ENCODE measurements around the gene PDLIM5. TPM values are rescaled to one million over a fixed set of nuclear protein-coding genes. Genes with fewer than 3 reads are reported as not detected.
"Not testable (repeated sequence)": the region's sequence is repeated elsewhere in the genome, so short reads cannot be mapped to it uniquely, and the experiment has no call there.

Gene PDLIM5
- total and polyA plus RNA-seq, 11 donors, result 262 to 1,378 (median 1,035) TPM

DNA sequence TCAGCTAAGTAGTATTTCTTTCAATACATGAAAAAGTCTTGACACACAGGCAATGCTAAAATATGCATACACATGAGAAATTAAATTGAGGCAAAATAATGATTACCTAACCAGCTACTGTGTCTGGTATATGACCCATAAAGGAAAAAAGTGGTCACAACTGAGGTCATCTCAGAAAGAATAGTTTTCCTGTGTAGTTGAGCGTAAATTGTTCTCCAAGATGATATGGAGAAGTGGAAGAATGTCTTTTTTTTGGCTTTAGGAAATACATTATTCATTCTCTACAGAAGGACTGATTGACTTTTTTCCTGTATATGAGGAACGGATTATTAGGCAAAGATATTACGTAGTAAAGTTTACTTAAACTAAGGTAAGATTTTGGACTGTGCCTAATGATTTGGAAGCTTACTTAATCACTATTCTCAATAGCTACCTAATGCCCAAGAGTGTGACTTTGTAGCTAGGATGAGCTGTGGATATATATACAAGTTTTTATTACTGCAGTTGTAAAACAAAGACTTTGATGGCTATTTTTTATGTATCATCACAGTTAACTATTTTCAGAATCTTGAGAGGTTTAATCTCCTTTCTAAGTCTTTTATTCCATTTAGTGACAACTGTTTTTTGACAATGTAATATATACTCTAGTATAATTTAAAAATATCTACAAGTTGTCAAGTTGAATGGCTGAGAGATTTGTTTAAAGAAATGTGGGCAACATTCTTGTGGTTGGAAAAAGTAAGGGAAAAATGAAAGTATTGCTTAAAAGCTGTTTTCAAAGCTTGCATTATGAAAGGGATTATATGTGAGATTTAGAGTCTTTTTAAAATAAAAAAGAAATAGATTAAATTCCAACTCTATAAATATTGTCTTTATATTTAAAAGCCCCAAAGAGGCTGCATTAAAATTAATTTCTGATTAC lies 100.2 kb downstream of the PDLIM5 start:
- TF ChIP-seq, protein P1, sequence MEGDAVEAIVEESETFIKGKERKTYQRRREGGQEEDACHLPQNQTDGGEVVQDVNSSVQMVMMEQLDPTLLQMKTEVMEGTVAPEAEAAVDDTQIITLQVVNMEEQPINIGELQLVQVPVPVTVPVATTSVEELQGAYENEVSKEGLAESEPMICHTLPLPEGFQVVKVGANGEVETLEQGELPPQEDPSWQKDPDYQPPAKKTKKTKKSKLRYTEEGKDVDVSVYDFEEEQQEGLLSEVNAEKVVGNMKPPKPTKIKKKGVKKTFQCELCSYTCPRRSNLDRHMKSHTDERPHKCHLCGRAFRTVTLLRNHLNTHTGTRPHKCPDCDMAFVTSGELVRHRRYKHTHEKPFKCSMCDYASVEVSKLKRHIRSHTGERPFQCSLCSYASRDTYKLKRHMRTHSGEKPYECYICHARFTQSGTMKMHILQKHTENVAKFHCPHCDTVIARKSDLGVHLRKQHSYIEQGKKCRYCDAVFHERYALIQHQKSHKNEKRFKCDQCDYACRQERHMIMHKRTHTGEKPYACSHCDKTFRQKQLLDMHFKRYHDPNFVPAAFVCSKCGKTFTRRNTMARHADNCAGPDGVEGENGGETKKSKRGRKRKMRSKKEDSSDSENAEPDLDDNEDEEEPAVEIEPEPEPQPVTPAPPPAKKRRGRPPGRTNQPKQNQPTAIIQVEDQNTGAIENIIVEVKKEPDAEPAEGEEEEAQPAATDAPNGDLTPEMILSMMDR (IDR thresholded peaks at IDR 0.05), result no peak
- no peak for TF ChIP-seq POLR2A (IDR thresholded peaks at IDR 0.05)
- peaks cover 0 to 14% (median 0%) of the 10 kb centered on the region in 9 donors for H3K36me3 ChIP-seq
- H3K27me3 ChIP-seq, result no peaks in the 10 kb centered on the region
- WGBS, 4 donors, result 60 to 69% (median 63%) methylated on average over 3 of the region's 3 CpGs
- H3K27ac ChIP-seq, result peak overlapping the region in 11 of 12 donors; percentile 65 to 93 (median 82)
- H3K4me1 ChIP-seq, result peaks cover 6 to 61% (median 37%) of the 10 kb centered on the region in 12 donors
- DNase-seq (no peak), ATAC-seq (no peak)
- H3K4me3 ChIP-seq, result no peak overlapping the region
- intact Hi-C loops (cut with DNase I), result loop anchor here in 1 of 10 donors (5.0 kb wide), 1 partner anchor 145 kb away; no protein-coding TSS in a partner anchor
- H3K9me3 ChIP-seq, result no peaks in the 10 kb centered on the region

DNA sequence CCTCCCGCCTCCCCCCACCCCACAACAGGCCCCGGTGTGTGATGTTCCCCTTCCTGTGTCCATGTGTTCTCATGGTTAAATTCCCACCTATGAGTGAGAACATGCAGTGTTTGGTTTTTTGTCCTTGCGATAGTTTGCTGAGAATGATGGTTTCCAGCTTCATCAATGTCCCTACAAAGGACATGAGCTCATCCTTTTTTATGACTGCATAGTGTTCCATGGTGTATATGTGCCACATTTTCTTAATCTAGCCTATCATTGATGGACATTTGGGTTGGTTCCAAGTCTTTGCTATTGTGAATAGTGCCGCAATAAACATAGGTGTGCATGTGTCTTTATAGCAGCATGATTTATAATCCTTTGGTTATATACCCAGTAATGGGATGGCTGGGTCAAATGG lies 104.3 kb downstream of the PDLIM5 start:
- H3K27ac ChIP-seq; H3K4me3 ChIP-seq; intact Hi-C loops (cut with DNase I); ATAC-seq; H3K9me3 ChIP-seq; H3K27me3 ChIP-seq; DNase-seq; H3K36me3 ChIP-seq: not testable (repeated sequence)
- WGBS, 4 donors, result 97 to 99% (median 98%) methylated on average over 4 of the region's 4 CpGs
- peaks cover 4 to 60% (median 31%) of the 10 kb centered on the region in 12 donors for H3K4me1 ChIP-seq

DNA sequence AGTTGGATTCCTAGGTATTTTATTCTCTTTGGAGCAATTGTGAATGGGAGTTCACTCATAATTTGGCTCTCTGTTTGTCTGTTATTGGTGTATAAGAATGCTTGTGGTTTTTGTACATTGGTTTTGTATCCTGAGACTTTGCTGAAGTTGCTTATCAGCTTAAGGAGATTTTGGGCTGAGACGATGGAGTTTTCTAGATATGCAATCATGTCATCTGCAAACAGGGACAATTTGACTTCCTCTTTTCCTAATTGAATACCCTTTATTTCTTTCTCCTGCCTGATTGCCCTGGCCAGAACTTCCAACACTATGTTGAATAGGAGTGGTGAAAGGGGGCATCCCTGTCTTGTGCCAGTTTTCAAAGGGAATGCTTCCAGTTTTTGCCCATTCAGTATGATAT lies 105.9 kb downstream of the PDLIM5 start:
- H3K27me3 ChIP-seq; ATAC-seq; H3K36me3 ChIP-seq; H3K4me3 ChIP-seq; DNase-seq; H3K9me3 ChIP-seq; intact Hi-C loops (cut with DNase I): not testable (repeated sequence)
- peaks cover 6 to 60% (median 39%) of the 10 kb centered on the region in 12 donors for H3K4me1 ChIP-seq
- WGBS, 4 donors, result 17 to 45% (median 27%) methylated on average over 1 of the region's 1 CpG; no CpG with 5 or more reads in 1 of the 4 donors
- peak overlapping the region in 3 of 12 donors; percentile 52 to 76 (median 59) for H3K27ac ChIP-seq

DNA sequence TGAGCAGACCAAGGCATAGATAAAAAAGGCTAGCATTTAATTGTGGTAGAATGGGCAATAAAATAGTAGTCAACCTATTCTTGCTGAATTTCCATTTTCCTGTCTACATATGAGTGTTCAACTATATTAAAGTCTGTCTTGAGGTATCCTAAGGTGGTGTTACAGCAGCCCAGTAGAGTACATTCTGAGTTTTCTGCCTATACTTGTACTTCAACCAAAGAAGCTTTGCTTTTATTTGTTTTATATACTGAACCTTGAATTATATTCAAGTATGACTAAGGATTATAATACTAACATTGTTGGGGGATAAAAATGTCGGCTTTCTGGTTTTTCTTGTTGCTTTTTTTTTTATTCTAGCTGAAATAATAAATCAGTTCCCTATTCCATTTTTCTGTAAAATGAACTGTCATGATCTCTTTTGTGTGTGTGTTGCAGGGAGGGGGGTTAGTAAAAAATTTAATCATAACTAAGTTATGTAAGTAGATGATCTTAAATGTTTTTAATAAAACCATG lies 106.7 kb downstream of the PDLIM5 start:
- intact Hi-C loops (cut with DNase I), result no loop called here
- Histone ChIP-seq H3K9me3 (no peaks in the 10 kb centered on the region), H3K4me1 (peaks cover 6 to 63% (median 47%) of the 10 kb centered on the region in 12 donors), H3K4me3 (no peak overlapping the region), H3K27me3 (no peaks in the 10 kb centered on the region), H3K36me3 (no peaks in the 10 kb centered on the region), H3K27ac (peak overlapping the region in 5 of 12 donors; percentile 5 to 76 (median 59))
- DNase-seq, result no peak
- TF ChIP-seq, protein P1 (IDR thresholded peaks at IDR 0.05), result no peak
- no peak for TF ChIP-seq POLR2A (IDR thresholded peaks at IDR 0.05)
- ATAC-seq, result no peak
- WGBS, 4 donors, result 93 to 98% (median 93%) methylated on average over 1 of the region's 1 CpG

DNA sequence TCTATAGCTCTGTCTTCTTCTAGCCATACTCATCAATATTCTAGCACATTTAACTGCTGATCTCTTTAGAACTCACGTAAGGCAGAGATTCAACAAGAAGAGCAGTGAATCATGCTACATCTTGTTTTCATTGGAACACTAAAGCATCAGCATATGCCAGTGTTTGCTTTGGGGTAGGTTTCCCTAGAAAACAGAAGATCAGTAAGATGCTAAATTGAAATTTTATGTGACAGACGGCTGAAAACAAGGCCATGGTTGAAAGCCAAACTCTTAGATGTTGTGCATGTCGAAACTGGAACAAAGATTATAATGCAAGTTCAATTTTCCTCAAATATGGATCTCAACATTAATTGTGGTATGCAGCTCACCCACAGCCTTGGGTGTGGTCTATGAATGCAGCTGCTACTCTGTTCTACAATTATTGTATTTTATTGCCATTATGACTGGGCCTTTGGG lies 107.6 kb downstream of the PDLIM5 start:
- H3K4me3 ChIP-seq, result no peak overlapping the region
- intact Hi-C loops (cut with DNase I), result no loop called here
- peak overlapping the region in 10 of 12 donors; percentile 2 to 76 (median 49) for H3K27ac ChIP-seq
- DNase-seq, result no peak
- H3K27me3 ChIP-seq, result no peaks in the 10 kb centered on the region
- no peaks in the 10 kb centered on the region for H3K36me3 ChIP-seq
- ATAC-seq, result no peak
- peaks cover 6 to 65% (median 53%) of the 10 kb centered on the region in 12 donors for H3K4me1 ChIP-seq
- no peaks in the 10 kb centered on the region for H3K9me3 ChIP-seq
- TF ChIP-seq, protein P1 (IDR thresholded peaks at IDR 0.05), result no peak
- no peak for TF ChIP-seq POLR2A (IDR thresholded peaks at IDR 0.05)
- WGBS, 4 donors, result 37 to 60% (median 52%) methylated on average over 3 of the region's 3 CpGs
